ENCODE measurements around the gene EDNRA. TPM values are rescaled to one million over a fixed set of nuclear protein-coding genes. Genes with fewer than 3 reads are reported as not detected.

EDNRA gene
- total and polyA plus RNA-seq, 2 of the 4 experiments (the other 2 are of a cell fraction): 3.8 to 6.5 TPM

DNA sequence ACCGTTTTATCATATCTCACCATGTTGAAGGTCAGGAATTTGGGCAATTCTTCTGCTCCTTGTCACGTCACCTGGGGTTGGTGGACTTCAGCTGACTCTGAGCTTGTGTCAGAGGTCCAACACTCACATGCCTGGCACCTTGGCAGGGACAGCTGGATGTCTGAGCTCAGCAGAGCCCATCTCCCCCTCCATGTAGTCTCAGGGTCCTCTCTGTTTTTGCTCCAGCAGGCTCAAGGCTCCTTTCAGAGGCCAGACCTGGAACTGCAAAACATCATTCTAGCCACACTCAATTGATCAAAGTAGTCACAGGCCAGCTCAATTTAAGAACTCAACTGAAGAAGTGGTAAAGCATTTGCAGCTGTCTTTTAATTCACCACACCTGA is 45.4 kb downstream of the EDNRA start:
- ATAC-seq (ENCODE audit: low read depth): no peak

More for the DNA sequence above, 45.4 kb downstream of the EDNRA start:
- no peak overlapping the region for H3K23ac ChIP-seq (ENCODE audit: low read depth, low read length)
- no TSS peak for BruUV-seq (replicated peaks)
- H3K56ac ChIP-seq (ENCODE audit: extremely low read depth, insufficient read depth, low read length): no peak overlapping the region
- H3K4me1 ChIP-seq (ENCODE audit: control insufficient read depth, insufficient read depth, low read length): 0 out of 2 replicates have a peak, but pooled peaks cover 1% of the 10 kb centered on the region
- H4K91ac ChIP-seq (ENCODE audit: insufficient read depth, low read depth, low read length): no peak overlapping the region; the same call in 1 of the 2 replicates
- no peaks in the 10 kb centered on the region for H4K20me1 ChIP-seq (ENCODE audit: insufficient read depth, low read length)
- H3K14ac ChIP-seq (replicated peaks; ENCODE audit: low read depth, low read length): no peak overlapping the region
- no peak overlapping the region for H2AK5ac ChIP-seq (ENCODE audit: low read depth, low read length)
- no peak overlapping the region for H3K18ac ChIP-seq (ENCODE audit: low read depth, low read length)
- H3K79me1 ChIP-seq (ENCODE audit: low read depth in 1 of 2, low read length in 2 of 2): peaks cover 0 to 10% of the 10 kb centered on the region in 2 experiments; a peak in 2 of 4 replicates
- H2BK120ac ChIP-seq (ENCODE audit: low read depth, low read length): no peak overlapping the region
- H2BK15ac ChIP-seq (ENCODE audit: low read depth, low read length): no peak overlapping the region
- H3K27ac ChIP-seq (ENCODE audit: insufficient read depth, low read length): no peak overlapping the region
- no peak overlapping the region for H2BK5ac ChIP-seq (ENCODE audit: low read depth, low read length, poor library complexity, severe bottlenecking)
- intact Hi-C loops (cut with micrococcal nuclease) (no loop called here), in situ Hi-C loops (cut with MboI; ENCODE audit: low sequenced_read_pairs) (no loop called here), dilution Hi-C loops (cut with HindIII; ENCODE audit: low sequenced_read_pairs, unreplicated experiment) (no loop called here)
- H3K4me3 ChIP-seq (ENCODE audit: insufficient read depth, low read depth, low read length): no peak overlapping the region
- ChIA-PET POLR2A (ENCODE audit: unreplicated experiment) (no interaction called here), CTCF (interaction anchor here (1.2 to 1.8 kb wide), 2 partner anchors 63 to 374 kb away, joined by 3 to 5 read pairs; no protein-coding TSS in a partner anchor)
- no peak overlapping the region for H2AK9ac ChIP-seq (replicated peaks; ENCODE audit: low read depth, low read length, poor library complexity)
- no peak for TF ChIP-seq CEBPB (IDR thresholded peaks at IDR 0.05; ENCODE audit: low read depth, low read length)
- TF ChIP-seq POLR2A (IDR thresholded peaks at IDR 0.05; ENCODE audit: low read depth, low read length): no peak
- no peak for TF ChIP-seq SMC3 (IDR thresholded peaks at IDR 0.05; ENCODE audit: low read depth, low read length)
- TF ChIP-seq RFX5 (IDR thresholded peaks at IDR 0.05; ENCODE audit: low read depth, low read length): no peak
- no peak for TF ChIP-seq MAZ (IDR thresholded peaks at IDR 0.05; ENCODE audit: borderline replicate concordance, low read depth, low read length)
- no peak for TF ChIP-seq MXI1 (IDR thresholded peaks at IDR 0.05; ENCODE audit: borderline replicate concordance, low read depth, low read length)
- no peak for TF ChIP-seq RCOR1 (IDR thresholded peaks at IDR 0.05; ENCODE audit: insufficient replicate concordance, low read length)
- TF ChIP-seq NFE2L2 (IDR thresholded peaks at IDR 0.05; ENCODE audit: low read depth, low read length): no peak
- no peak for TF ChIP-seq CHD1 (IDR thresholded peaks at IDR 0.05; ENCODE audit: low read depth, low read length)
- H2AFZ ChIP-seq (replicated peaks; ENCODE audit: low read length, poor library complexity): no peak overlapping the region
- H3K36me3 ChIP-seq (ENCODE audit: control insufficient read depth, insufficient read depth, low read length): peaks cover 2% of the 10 kb centered on the region; the same call in 1 of the 2 replicates
- H3K9me1 ChIP-seq (ENCODE audit: insufficient read depth, low read length): no peaks in the 10 kb centered on the region; the same call in 1 of the 2 replicates
- WGBS, 2 experiments (ENCODE audit: extremely low coverage in 2 of 2, insufficient read length in 1 of 2): 50% methylated on average over 2 of the region's 2 CpGs; no CpG with 5 or more reads in 1 of the 2 experiments
- H2BK20ac ChIP-seq (ENCODE audit: low read depth, low read length): no peak overlapping the region
- no peaks in the 10 kb centered on the region for H3K9me3 ChIP-seq (ENCODE audit: control insufficient read depth, insufficient read depth, low read length)
- H3K27me3 ChIP-seq (ENCODE audit: control insufficient read depth, insufficient read depth, low read length): no peaks in the 10 kb centered on the region
- H4K5ac ChIP-seq (ENCODE audit: low read depth, low read length): no peak overlapping the region
- H3K4ac ChIP-seq (ENCODE audit: low read depth, low read length): 0 out of 2 replicates have a peak overlapping the region, but pooled peaks have one; percentile 39
- no peak overlapping the region for H3K4me2 ChIP-seq (ENCODE audit: low read depth, low read length)
- H3K9ac ChIP-seq (ENCODE audit: low read depth, low read length): no peak overlapping the region
- H4K8ac ChIP-seq (ENCODE audit: low read depth in 2 of 2, low read length in 2 of 2): no peak overlapping the region
- no peak for DNase-seq

All from IMR-90 (cell line).